Measurements from ENCODE around the gene CTSW.
"Not testable (repeated sequence)": the region's sequence is repeated elsewhere in the genome, so short reads cannot be mapped to it uniquely, and the experiment has no call there.

The CTSW gene

GRCh38 chr11:65879617-65880016 lies at the start of gene CTSW:
Gene CTSW (plus strand): TSS chr11:65879837. CDS start chr11:65879855, 18 bp downstream.
- peak; percentile 54 for DNase-seq (ENCODE audit: low spot score)

GRCh38 chr11:65832231-65832630 lies 47.4 kb upstream of the CTSW start:
- not testable (repeated sequence) for DNase-seq (ENCODE audit: low spot score)

GRCh38 chr11:65833297-65834030 lies 46.2 kb upstream of the CTSW start, which contains the start of gene SNX32:
Gene SNX32 (plus strand): TSS chr11:65833963. CDS start chr11:65834066, 103 bp downstream.
- peak; percentile 95 for DNase-seq (ENCODE audit: low spot score)

GRCh38 chr11:65834202-65834601 lies 45.4 kb upstream of the CTSW start:
- no peak for DNase-seq (ENCODE audit: low spot score)

- no peak for DNase-seq (ENCODE audit: low spot score)
Observed at GRCh38 chr11:65842144-65842543, 37.5 kb upstream of the CTSW start.

GRCh38 chr11:65843811-65844210 lies 35.8 kb upstream of the CTSW start:
- no peak for DNase-seq (ENCODE audit: low spot score)

- DNase-seq (ENCODE audit: low spot score), result no peak
Observed at GRCh38 chr11:65844231-65844872, 35.3 kb upstream of the CTSW start.

- DNase-seq (ENCODE audit: low spot score), result no peak
Observed at GRCh38 chr11:65847746-65848145, 31.9 kb upstream of the CTSW start.

- not testable (repeated sequence) for DNase-seq (ENCODE audit: low spot score)
Observed at GRCh38 chr11:65848693-65849092, 30.9 kb upstream of the CTSW start.

- DNase-seq (ENCODE audit: low spot score), result no peak
Observed at GRCh38 chr11:65849366-65849765, 30.3 kb upstream of the CTSW start.

GRCh38 chr11:65849771-65850216 lies 29.8 kb upstream of the CTSW start:
- DNase-seq (ENCODE audit: low spot score), result no peak

GRCh38 chr11:65850217-65851082 lies 29.2 kb upstream of the CTSW start:
- DNase-seq (ENCODE audit: low spot score), result no peak

- no peak for DNase-seq (ENCODE audit: low spot score)
Observed at GRCh38 chr11:65851083-65851579, 28.5 kb upstream of the CTSW start.

GRCh38 chr11:65851811-65852507 lies 27.7 kb upstream of the CTSW start:
- DNase-seq (ENCODE audit: low spot score), result no peak

- no peak for DNase-seq (ENCODE audit: low spot score)
Observed at GRCh38 chr11:65852508-65853245, 27.0 kb upstream of the CTSW start.

- no peak for DNase-seq (ENCODE audit: low spot score)
Observed at GRCh38 chr11:65853246-65853979, 26.2 kb upstream of the CTSW start.

GRCh38 chr11:65854161-65854592 lies 25.5 kb upstream of the CTSW start:
- DNase-seq (ENCODE audit: low spot score), result no peak

GRCh38 chr11:65854852-65855837 lies 24.5 kb upstream of the CTSW start:
- DNase-seq (ENCODE audit: low spot score), result no peak

GRCh38 chr11:65855927-65856363 lies 23.7 kb upstream of the CTSW start:
- DNase-seq (ENCODE audit: low spot score), result no peak

Data from CD4-positive, alpha-beta T cell treated with Interleukin-2 at 100 ng/mL for 4 hours (primary cell).